ENCODE data around the gene KCNIP1.

The KCNIP1 gene

GRCh38 chr5:170509348-170509660, 5.5 kb downstream of the KCNIP1 start:
- DNase-seq, result no peak

- no peak for DNase-seq
Observed at GRCh38 chr5:170510126-170510525, 6.3 kb downstream of the KCNIP1 start.

- no peak for DNase-seq
Observed at GRCh38 chr5:170510559-170510958, 6.7 kb downstream of the KCNIP1 start.

- no peak for DNase-seq
Observed at GRCh38 chr5:170511551-170512258, 7.9 kb downstream of the KCNIP1 start.

GRCh38 chr5:170513856-170514525, 10.2 kb downstream of the KCNIP1 start:
- DNase-seq, result no peak

GRCh38 chr5:170517411-170517810, 13.6 kb downstream of the KCNIP1 start:
- no peak for DNase-seq

- no peak for DNase-seq
Observed at GRCh38 chr5:170518277-170518676, 14.5 kb downstream of the KCNIP1 start.

- DNase-seq, result no peak
Observed at GRCh38 chr5:170519549-170519948, 15.7 kb downstream of the KCNIP1 start.

- no peak for DNase-seq
Observed at GRCh38 chr5:170520372-170520771, 16.6 kb downstream of the KCNIP1 start.

GRCh38 chr5:170522211-170523141, 18.7 kb downstream of the KCNIP1 start:
- no peak for DNase-seq

- no peak for DNase-seq
Observed at GRCh38 chr5:170523142-170523551, 19.3 kb downstream of the KCNIP1 start.

GRCh38 chr5:170523830-170524229, 20.0 kb downstream of the KCNIP1 start:
- DNase-seq, result no peak

GRCh38 chr5:170524576-170524975, 20.8 kb downstream of the KCNIP1 start:
- no peak for DNase-seq

- no peak for DNase-seq
Observed at GRCh38 chr5:170525470-170526211, 21.8 kb downstream of the KCNIP1 start.

- no peak for DNase-seq
Observed at GRCh38 chr5:170527991-170528390, 24.2 kb downstream of the KCNIP1 start.

GRCh38 chr5:170528976-170529375, 25.2 kb downstream of the KCNIP1 start:
- no peak for DNase-seq

- no peak for DNase-seq
Observed at GRCh38 chr5:170532935-170533334, 29.1 kb downstream of the KCNIP1 start.

- no peak for DNase-seq
Observed at GRCh38 chr5:170533383-170533782, 29.6 kb downstream of the KCNIP1 start.

- DNase-seq, result no peak
Observed at GRCh38 chr5:170534177-170534576, 30.4 kb downstream of the KCNIP1 start.

GRCh38 chr5:170534941-170535340, 31.1 kb downstream of the KCNIP1 start:
- no peak for DNase-seq

- no peak for DNase-seq
Observed at GRCh38 chr5:170536525-170536924, 32.7 kb downstream of the KCNIP1 start.

- no peak for DNase-seq
Observed at GRCh38 chr5:170537451-170538095, 33.8 kb downstream of the KCNIP1 start.

- no peak for DNase-seq
Observed at GRCh38 chr5:170538096-170538465, 34.3 kb downstream of the KCNIP1 start.

Data from NCI-H1417 treated with DMSO at 0.1 percent for 48 hours (cell line).